GM21825 (cell line): ENCODE data around the gene STRADB.
A peak's percentile ranks its signal among the peaks of the same experiment; 100 is the strongest.
"Not testable (repeated sequence)": the region's sequence is repeated elsewhere in the genome, so short reads cannot be mapped to it uniquely, and the experiment has no call there.

ENCODE experiments used
- ATAC-seq: cut with Tn5 transposase; IDR thresholded peaks from one replicate; pipeline ENCODE4 v1.9.1; 2021; ENCODE audit warnings: mild to moderate bottlenecking, moderate library complexity; ENCODE audit not compliant: unreplicated experiment

The STRADB gene

DNA sequence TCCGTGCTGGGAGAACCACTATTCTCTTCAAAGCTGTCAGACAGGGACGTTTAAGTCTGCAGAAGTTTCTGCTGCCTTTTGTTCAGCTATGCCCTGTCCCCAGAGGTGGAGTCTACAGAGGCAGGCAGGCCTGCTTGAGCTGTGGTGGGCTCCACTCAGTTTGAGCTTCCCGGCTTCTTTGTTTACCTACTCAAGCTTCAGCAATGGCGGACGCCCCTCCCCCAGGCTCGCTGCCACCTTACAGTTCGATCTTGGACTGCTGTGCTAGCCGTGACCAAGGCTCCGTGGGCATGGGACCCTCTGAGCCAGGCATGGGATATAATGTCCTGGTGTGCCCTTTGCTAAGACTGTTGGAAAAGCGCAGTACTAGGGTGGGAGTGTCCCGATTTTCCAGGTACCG is 21.2 kb upstream of the STRADB start:
- not testable (repeated sequence) for ATAC-seq

DNA sequence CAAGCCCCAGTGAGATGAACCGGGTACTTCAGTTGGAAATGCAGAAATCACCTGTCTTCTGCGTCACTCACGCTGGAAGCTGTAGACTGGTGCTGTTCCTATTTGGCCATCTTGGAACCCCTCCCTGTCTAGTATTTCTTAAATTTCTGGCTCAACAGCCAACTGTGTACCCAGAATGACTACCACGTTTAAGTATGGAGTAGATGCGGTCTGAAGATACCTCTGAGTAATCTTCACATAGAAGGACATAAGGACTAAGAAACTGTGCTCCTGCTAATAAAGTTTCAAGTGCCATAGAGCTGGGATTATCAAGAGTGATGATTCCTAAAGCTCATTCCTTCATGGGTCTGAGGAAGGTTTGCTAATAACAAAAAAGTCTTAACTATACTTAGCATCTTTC is 20.7 kb upstream of the STRADB start:
- ATAC-seq = no peak

DNA sequence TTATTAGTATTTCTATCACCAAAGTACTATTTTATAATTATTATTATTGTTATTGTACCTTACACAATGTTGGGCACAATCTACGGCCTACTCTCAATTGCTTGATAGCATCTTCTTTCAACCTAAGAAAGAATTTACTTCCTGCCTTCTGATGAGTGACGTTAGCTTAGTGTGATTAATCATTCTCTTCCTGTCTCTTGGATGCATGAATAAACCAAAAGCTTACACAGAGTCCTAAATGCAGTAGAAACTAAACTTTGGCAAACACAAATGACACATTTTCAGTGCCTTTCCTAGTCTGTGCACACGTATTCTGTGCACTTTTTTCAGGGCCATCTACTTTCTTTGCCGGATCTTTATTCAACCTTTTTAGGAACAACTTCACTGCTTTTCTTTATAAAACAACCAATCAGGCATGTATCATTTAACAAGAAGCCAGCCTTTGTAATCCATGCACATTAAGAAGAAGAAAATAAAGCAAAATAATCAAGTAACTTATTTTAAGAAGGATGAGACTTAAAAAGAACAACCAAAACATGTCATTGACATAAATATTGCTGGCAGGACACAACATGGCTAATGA is 19.4 kb upstream of the STRADB start:
- ATAC-seq = no peak

DNA sequence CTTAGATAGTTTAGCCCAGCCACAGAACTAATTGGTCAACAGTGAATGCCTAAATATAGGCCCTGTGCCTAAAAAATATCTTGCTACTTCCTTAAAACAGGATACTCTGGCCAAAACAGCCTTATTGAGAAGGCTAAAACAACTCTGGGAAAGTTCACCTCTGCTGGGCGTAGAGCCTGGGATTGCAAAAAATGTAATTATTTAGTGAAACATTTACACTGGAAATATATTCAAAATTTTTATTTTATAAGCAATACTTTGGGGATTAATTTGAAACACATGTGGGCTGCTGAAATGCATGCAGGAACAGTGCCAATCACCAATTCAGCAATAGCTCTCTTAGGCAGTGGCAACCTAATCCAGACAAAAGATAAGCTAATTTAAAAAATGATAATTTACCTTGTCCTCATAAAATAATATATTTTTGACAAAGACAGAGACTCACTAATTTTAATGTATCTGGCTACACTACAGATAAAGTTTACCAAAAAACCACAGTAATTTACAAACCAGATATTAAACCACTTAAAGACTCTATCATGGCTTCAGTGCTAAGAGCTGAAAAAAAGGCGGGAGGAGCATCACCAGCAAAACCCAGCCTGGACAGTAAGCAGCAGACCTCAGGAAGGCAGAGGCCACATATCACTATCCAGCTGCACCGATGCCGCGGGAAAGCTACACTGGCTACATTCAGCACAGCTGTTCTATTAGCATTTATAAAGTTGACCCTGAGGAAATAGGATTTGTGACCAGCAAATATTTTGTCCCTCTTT is 18.7 kb upstream of the STRADB start:
- no peak for ATAC-seq

DNA sequence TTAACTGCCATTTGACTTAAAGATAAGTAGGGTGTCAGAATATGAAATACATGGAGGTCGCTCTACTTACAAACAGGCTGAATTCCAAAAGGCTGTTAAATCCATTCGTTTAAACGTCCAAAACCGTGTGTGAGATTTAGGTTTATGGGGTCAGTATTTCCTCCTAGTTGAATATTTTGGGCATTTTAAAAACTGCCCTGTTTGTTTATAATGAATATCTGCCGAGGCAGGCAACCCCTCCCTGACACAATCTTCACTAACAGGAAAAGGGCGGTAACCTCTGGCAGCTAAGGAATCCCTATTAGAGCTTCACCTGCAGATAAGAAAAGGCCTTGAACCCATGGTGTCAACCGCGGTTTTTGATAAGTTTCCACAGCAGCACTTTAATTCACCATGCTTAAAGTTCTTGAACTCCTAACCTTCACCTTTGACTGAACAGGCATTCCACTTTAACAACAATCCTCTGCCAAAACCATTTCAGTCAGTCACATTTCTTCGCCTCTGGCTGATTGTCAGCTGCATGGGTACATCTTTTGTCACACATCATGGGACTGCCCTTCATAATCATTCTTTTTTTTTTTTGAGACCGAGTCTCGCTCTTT is 18.0 kb upstream of the STRADB start:
- ATAC-seq = no peak

DNA sequence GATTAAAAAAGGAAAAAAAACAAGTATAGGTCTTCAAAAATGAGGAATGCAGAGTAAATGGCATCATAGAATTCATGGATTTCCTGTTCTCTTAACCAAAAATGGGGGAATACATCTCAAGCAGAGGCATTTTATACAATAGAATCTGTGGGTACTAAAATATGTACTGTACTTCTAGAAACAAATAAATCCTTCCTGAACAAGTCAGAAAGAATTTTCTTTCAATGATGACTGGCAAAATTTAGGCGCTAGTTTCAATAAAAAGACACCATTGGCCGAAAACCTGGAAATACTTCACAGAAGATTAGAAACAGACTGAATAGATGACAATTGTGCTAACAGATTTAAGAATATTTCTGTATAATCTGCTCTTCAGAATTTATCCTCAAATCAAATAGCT is 15.4 kb upstream of the STRADB start:
- ATAC-seq = no peak

DNA sequence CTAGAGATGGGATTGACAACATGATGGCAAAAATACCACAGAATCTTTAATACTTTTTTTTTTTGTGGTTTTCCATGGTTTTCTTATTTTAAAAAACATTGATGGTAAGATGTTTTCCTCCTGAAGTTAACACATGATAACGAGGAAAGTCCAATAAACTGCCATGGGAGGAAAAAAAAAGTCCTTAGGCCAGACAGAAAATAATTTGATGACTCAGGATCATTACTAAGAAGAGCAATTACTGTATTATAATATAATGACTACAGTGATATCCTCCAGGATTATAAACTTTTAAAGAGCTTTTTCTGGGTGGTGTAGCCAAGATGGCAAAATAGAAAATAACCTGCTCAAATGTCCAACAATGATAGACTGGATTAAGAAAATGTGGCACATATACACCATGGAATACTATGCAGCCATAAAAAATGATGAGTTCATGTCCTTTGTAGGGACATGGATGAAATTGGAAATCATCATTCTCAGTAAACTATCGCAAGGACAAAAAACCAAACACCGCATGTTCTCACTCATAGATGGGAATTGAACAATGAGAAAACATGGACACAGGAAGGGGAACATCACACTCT is 12.1 kb upstream of the STRADB start:
- not testable (repeated sequence) for ATAC-seq

DNA sequence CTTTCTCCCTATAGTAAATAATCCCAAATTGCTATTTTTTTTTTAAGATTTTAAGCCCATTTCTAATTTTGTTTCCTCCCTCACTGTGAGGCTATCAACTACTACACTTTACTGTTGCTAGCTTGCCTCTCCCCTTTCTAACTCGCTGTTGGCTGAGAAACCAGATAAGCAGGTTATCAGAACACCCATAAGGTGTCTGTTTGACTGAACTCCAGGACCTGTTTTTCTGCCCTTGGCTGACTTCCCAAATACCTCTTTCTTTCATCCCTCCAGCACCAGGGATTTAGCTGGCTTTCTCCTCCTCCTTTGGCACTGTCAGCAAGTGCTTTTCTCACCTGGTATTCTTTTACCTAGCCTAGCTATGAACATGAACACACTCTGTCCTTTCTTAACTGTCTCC is 11.4 kb upstream of the STRADB start:
- no peak for ATAC-seq

DNA sequence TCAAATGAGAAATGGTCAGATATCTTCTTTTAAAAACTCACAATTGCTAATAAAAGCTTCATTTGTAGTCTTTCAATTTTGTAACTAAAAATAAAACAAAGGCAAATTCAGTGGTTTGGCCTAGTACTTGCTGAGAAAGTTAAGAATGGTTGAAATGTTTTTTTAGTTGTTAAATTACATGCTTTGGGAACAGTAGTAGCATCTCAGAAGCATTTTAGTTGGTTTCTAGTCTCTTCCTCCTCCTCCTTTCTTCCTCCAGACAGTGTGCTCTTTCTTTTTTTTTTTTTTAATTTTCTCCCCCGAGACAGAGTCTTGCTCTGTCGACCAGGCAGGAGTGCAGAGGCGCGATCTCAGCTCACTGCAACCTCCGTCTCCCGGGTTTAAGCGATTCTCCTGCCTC is 10.1 kb upstream of the STRADB start:
- no peak for ATAC-seq

DNA sequence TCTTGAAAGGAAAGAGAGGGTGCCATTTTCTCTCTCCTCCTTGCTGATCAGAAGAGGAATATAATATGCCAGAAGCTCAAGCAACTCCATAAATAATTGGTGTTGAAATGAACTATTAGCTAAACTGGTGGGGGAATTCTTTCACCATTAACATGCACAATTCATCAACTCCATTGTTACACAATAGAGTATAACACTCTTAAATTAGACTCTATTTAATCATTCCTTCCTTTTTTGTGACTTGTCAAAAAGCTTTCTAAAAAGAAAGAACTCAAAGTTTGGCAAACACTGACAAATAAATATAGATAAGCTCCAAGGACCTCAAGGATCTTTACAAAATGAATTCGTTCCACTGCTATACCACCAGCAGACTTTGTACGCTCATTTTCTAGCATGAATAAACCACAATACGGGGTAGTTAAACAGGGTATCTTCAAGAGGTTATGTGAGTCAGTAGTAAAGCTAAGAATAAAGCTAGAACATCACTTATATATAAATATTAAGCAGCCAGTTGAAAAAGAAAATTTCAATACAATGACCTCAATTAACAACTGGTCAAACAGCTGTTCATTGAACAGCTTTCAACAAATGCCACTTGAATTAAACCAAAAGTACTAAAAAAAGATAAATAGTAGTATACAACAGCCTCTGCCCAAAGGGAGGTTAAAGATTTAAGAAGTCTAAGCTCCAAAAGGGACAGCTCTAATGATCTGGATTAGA is 6.6 kb upstream of the STRADB start:
- no peak for ATAC-seq

DNA sequence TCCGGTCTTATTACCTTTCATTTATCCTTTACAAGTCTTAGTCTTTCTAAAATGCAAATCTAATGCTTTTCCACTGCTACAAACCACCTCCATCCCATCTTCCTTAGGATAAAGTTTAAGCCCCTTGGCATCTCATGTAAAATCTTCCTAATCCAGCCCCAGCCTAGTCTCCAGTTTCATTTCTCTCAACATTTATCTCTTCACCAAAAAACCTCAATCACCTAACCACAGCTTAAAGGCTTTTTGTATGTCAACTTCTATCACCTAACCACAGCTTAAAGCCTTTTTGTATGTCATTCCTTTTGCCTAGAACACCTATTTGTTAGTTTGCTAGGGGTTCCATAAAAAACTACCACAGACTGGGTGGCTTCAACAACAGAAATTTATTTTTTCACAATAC is 4.5 kb upstream of the STRADB start:
- ATAC-seq = no peak

DNA sequence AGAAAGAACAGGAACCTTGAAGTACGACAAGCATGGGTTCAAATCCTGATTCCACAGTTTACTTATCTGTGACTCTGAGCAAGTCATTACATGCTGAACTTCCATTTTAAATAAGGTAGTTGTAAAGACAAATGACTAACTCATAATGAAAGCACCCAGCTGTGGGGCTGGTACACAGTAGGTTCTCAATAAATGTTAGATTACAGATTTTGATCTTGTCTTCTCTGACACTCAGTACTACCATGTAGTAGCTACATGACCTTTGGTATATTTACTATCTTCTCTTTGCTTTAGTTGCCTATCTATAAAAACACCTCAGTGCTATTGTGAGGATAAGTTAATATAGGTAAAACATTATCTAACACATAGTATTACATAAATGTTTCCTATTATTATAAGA is 3.5 kb upstream of the STRADB start:
- ATAC-seq = no peak

DNA sequence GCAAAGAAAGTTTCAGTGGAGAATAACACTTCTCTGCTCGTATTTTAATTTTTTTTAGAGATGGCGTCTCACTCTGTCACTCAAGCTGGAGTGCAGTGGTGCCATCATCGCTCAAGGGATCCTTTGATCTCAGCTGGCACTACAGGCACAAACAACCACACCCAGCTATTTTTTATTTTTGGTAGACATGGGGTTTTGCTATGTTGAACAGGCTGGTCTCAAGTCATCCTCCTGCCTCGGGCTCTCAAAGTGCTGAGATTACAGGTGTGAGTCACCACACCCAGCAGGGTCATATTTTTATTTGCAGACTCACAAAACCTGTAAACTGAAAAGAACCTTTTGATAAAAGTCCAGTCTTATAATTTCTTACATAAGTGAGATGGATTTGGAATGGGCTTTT is 2.8 kb upstream of the STRADB start:
- no peak for ATAC-seq

DNA sequence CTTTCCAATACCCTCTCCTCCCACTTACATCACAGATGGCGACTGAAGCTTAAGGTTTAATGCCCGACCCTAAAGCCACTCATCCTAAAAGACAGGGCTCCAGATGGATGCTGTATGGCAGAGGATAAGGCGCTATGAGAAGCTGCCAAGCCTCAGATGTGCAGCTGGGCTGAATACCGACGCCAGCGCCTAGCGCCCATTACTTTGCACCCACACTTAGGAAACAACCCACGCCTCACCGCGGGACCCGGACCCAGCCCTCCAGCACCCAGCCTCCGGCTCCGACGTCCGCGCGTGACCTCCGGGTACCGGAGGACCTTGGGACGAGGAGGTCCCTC is 617 bp upstream of the STRADB start:
- peak; percentile 27 for ATAC-seq

DNA sequence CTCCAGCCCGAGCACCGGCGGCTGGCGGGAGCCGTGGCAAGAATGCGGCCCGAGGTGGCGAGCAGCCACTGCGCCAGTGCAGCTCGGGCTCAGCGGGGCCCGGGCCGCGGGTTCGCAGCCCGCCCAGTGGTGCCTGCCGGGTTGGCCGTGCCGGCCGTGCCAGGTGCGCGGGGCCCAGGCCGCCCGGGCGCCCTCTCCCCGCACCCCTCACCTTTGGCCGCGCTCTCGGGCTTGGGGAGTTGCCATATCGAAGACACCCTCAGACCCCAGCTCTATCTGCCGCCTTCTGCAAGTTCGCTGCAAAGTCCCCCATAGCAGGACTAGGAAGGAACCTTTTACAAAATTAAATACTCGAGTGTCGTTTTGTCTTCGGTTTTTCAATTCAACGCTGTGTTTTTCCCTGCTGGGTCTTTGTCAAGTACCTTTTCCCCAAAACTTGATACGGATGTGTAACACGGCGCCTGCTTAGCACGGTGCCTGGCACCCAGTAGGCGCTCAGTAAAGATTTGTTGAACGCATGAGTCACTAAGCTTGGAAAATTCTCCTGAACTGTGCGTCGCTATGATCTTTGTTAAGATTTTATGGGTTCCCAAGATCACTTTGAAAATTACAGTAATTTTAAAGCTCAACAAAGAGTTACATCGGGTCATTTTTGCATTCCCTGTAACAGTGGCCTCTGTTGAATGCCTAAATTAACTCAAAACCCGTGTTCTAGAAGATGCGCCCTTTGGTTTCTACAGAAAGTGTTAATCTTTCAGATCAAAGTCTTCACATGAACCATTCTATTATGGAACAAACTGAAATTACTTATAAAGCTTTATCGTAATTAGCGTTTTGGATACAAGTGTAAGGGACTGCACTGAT is 750 bp downstream of the STRADB start:
- ATAC-seq = no peak

DNA sequence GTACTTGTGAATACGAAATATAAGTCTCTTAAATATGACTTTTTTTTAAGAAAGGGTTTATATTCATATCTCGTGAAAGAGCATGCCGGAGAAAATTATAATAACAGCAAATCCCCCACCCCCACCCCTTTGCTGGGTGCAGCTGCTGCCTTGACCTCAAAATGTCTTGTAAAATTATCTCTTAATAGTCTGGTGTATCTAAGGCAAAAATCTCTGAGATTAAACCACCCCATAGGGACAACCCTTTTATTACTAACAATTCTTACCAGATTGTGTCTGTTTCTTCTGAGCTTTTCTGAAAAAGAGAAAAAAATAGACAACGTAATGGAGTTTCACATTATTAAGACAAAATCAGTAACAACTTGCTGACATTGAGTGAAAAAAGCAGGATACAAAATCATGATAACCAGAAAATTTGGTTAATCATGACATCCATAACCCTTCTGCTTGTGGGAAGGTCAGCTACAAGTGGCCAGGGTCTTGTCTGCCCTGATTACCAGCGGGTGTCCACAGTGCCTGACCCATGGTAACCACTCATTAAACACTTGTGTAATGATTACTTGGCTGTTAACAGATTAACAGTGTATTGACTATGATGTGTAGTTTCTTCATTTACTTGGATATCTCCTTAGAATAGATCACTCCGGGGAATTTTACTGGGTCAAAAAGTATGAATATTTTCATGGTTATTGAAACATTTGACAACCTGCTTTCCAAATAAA is 1.5 kb downstream of the STRADB start:
- ATAC-seq = no peak

DNA sequence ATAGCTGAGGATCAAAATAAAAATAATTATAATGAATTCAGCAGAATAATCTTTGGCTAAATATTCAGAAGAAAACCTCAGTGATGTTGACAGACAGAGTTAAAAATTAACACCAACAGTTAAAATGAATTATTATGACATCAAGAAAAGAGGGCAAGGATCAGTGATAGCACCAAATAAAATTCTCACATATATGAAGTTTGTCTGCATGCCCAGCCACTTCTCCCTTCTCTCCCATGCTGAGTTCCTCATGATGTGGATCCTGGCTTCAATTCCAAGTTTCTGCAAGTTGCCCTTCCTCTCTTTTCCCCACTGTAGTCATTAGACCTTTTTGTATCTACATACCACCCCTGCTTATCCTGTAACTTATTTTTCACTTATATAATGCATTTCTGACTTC is 6.8 kb downstream of the STRADB start:
- ATAC-seq = no peak

DNA sequence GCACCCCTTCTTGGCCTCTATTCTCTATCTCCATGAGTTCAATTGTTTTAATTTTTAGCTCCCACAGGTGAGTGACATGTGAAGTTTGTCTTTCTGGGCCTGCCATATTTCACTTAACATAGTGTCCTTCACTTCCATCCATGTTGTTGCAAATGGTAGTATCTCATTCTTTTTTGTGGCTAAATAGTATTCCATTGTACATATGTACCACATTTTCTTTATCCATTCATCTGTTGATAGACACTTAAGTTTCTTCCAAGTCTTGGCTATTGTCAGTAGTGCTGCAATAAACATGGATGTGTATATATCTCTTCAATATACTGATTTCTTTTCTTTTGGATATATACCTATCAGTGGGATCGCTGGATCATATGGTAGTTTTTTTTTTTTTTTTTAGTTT is 9.0 kb downstream of the STRADB start:
- ATAC-seq = no peak

DNA sequence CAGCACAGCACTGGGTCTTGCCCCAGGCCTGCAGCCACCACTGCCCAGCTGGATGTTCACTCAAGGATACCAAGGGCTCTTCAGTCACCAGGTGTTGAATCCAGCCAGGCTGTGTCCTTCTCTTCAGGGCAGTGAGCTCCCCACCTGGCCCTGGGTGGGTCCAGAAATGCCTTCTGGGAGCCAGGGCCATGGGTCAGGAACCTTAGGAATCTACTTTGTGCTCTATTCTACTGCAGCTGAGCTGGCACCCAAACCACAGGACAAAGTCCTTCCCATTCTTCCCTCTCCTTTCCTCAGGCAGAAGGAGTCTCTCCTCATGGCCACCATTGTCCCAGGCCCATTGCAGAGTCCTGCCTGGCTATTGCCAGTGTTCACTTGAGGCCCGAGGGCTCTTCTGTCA is 13.0 kb downstream of the STRADB start:
- no peak for ATAC-seq

DNA sequence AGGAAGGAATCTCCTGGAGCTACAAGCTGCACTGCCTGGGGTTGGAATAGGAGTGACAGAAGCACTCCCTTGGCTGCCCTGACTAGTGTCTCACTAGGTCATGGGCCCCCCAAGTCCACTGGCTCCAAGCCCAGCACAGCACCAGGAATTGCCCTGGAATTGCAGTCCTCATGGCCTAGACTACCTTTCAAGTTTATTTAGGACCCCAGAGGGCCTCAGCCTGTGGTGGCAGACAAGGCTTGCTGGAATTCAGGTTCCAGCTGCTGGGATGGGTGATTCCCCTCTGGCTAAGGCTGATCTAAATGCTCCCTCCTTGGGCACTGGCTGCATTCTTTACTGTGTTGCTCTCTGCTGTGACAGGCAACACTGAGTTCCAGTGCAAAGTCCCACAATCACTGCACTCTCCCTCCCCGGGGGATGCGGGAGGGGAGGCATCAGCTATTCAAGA is 14.0 kb downstream of the STRADB start:
- no peak for ATAC-seq
